Measurements from ENCODE around the gene MIS18A.
A peak's percentile ranks its signal among the peaks of the same experiment; 100 is the strongest.

The MIS18A gene

DNA sequence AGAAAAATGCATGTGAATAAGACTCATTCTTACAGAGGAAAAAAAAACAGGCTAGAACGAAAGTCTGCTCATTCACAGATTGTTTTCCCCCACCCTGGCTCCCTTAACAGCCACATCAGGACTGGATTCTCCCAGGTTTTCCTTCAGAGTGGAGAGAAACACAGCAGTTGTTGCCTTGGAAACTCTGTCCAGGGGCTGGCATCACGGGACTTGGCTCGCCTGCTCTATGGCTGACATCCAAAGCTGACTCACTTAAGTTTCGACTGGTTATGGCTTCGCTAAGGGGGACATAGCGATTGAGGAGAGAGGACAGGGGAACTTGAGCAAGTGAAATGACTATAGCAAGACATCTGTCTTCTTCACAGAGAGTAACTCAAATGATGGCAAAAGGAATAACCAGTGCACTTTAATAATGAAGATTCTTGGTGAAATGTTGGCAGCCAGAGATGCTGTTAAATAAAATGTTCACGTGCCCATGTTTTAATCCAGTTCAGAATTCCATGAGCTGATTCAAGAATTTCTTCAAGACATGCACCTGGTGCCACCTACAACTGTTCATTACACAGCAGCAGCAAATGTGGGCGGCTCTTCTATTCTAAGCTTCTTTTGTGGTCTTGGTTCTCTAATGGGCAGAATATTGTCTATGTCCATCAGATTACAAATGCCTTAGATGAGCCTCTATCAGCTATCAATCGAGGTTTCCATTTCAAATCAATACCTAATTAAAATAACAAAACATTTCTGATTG is 21.8 kb downstream of the MIS18A start:
- Histone ChIP-seq H3K4me1 (peaks cover 14% of the 10 kb centered on the region), H3K4me3 (ENCODE audit: low read depth, low read length) (peak overlapping the region; percentile 25; the same call in 1 of the 2 replicates), H3K9me3 (no peaks in the 10 kb centered on the region), H3K27me3 (no peaks in the 10 kb centered on the region), H3K36me3 (no peaks in the 10 kb centered on the region)
- DNase-seq: peak; percentile 84
- TF ChIP-seq, protein P1, sequence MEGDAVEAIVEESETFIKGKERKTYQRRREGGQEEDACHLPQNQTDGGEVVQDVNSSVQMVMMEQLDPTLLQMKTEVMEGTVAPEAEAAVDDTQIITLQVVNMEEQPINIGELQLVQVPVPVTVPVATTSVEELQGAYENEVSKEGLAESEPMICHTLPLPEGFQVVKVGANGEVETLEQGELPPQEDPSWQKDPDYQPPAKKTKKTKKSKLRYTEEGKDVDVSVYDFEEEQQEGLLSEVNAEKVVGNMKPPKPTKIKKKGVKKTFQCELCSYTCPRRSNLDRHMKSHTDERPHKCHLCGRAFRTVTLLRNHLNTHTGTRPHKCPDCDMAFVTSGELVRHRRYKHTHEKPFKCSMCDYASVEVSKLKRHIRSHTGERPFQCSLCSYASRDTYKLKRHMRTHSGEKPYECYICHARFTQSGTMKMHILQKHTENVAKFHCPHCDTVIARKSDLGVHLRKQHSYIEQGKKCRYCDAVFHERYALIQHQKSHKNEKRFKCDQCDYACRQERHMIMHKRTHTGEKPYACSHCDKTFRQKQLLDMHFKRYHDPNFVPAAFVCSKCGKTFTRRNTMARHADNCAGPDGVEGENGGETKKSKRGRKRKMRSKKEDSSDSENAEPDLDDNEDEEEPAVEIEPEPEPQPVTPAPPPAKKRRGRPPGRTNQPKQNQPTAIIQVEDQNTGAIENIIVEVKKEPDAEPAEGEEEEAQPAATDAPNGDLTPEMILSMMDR (IDR thresholded peaks at IDR 0.05; ENCODE audit: low read depth, low read length): no peak

DNA sequence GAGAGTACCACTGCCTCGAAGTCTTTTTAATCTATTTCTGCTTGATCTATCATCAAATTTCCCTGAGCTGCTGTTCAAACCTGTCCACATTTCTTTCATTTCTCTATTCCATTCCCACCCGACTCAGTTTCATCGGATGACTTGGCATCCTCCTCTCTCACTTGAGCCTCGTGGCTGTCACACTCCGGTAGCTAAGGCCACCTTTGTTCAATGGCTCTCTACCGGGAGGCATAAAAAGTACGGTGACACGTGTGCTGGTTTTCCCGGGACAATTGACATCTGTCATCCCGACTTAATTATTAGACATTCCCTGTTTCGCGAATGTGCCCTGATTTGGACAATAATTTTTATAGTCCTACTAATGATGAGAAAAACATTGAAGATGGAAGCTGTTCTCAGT is 22.6 kb downstream of the MIS18A start:
- no peak overlapping the region for H3K4me3 ChIP-seq (ENCODE audit: low read depth, low read length)
- H3K9me3 ChIP-seq: no peaks in the 10 kb centered on the region
- peaks cover 14% of the 10 kb centered on the region for H3K4me1 ChIP-seq
- no peaks in the 10 kb centered on the region for H3K36me3 ChIP-seq
- DNase-seq: no peak
- H3K27me3 ChIP-seq: no peaks in the 10 kb centered on the region
- TF ChIP-seq, protein P1 (IDR thresholded peaks at IDR 0.05; ENCODE audit: low read depth, low read length): no peak

DNA sequence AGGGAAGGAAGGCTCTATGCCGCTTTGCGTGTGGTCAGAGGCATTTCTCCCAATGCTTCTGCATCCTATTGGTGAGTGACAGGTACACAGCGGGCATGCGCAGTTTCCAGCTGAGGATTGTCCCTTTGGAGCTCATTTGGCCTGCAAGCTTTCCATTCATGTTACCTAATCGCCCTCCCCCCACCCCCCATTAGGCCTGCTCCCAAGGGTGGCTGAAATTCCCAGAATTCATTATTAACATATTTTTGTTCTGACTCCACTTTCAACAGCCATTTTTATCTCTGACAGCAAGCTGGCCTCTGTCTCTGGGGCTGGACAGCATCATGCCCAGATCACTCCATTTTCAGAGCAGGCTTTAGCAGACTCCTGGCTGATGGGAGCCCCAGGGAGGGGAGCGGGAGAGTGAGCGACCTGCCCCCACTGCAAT is 25.6 kb downstream of the MIS18A start:
- Histone ChIP-seq H3K4me3 (ENCODE audit: low read depth, low read length) (no peak overlapping the region), H3K27me3 (no peaks in the 10 kb centered on the region), H3K9me3 (no peaks in the 10 kb centered on the region; the same call in 1 of the 2 replicates), H3K4me1 (peaks cover 14% of the 10 kb centered on the region), H3K36me3 (no peaks in the 10 kb centered on the region)
- DNase-seq: peak; percentile 32
- TF ChIP-seq, protein P1 (IDR thresholded peaks at IDR 0.05; ENCODE audit: low read depth, low read length): no peak

DNA sequence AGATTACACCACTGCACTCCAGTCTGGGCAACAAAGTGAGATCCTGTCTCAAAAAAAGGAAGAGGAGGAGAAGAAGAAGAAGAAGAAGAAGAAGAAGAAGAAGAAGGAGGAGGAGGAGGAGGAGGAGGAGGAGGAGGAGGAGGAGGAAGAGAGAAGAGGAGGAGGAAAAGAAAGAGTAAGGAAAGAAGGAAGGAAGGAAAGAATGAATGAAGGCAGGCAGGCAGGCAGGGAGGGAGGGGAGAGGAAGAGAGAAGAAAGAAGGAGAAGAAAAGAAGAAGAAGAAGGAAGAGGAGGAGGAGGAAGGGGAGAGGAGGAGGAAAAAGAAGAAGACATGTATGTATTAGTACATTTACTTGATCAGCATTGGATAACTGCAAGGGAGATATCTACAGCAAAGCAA is 26.7 kb downstream of the MIS18A start:
- H3K4me1 ChIP-seq: peaks cover 5% of the 10 kb centered on the region
- no peaks in the 10 kb centered on the region for H3K27me3 ChIP-seq
- no peaks in the 10 kb centered on the region for H3K36me3 ChIP-seq
- DNase-seq: no peak
- H3K4me3 ChIP-seq (ENCODE audit: low read depth, low read length): no peak overlapping the region
- no peaks in the 10 kb centered on the region; the same call in 1 of the 2 replicates for H3K9me3 ChIP-seq
- TF ChIP-seq, protein P1 (IDR thresholded peaks at IDR 0.05; ENCODE audit: low read depth, low read length): no peak

DNA sequence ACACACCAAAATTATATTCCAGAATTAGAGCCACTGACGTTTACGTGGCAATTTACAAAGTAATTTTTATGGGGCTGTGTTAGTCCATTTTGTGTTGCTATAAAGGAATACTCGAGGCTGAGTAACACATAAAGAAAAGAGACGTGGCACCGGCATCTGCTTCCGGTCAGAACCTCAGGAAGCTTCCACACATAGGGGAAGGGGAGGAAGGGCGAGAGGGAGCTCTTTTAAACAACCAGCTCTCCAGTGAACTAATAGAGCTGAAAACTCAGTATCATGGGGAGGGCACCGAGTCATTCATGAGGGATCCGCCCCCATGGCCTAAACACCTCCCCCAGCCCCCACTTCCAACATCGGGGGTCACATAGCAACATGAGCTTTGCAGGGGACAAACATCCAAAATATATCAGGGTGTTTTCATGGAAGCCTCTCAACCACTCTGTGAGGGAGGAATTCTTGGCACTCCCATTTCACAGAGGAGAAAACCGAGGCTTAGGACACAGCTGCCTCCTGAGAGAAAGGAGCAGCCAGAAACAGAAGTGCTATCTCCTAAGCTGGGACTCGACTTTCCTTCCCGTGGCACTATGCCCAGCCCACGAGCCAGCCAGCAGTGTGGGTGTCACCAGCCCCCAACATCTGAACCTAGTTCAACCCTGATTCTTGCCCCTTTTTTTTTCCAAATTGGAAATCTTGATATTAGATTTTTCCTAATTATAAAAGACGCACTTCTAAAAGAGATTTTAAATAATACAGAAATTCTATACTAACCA is 29.2 kb downstream of the MIS18A start:
- Histone ChIP-seq H3K27me3 (no peaks in the 10 kb centered on the region), H3K36me3 (no peaks in the 10 kb centered on the region), H3K4me3 (ENCODE audit: low read depth, low read length) (no peak overlapping the region), H3K9me3 (no peaks in the 10 kb centered on the region; the same call in 1 of the 2 replicates), H3K4me1 (no peaks in the 10 kb centered on the region; the same call in 1 of the 2 replicates)
- TF ChIP-seq, protein P1 (IDR thresholded peaks at IDR 0.05; ENCODE audit: low read depth, low read length): no peak
- DNase-seq: no peak

Measured in BE2C (cell line).